Neuron (in vitro differentiated cells): ENCODE data around the gene SORBS1.

Experiments used
- H2AFZ ChIP-seq: one replicate; pipeline ENCODE4 v1.6.1; 2013; ENCODE audit warnings: low read depth, mild to moderate bottlenecking, inconsistent platforms, low read length, moderate library complexity
- H3K27me3 ChIP-seq: one replicate; pipeline ENCODE4 v1.6.1; 2013; ENCODE audit warnings: low read length; ENCODE audit not compliant: insufficient read depth
- H3K36me3 ChIP-seq: one replicate; pipeline ENCODE4 v1.6.1; 2013; ENCODE audit warnings: low read length; ENCODE audit not compliant: insufficient read depth
- H3K4me1 ChIP-seq: one replicate; pipeline ENCODE4 v1.6.1; 2013; ENCODE audit warnings: low read length; ENCODE audit not compliant: insufficient read depth
- H3K4me3 ChIP-seq: 2 replicates; pipeline ENCODE4 v1.5.1; 2013; ENCODE audit warnings: mild to moderate bottlenecking, low read length, moderate library complexity
- H3K9me3 ChIP-seq: one replicate; pipeline ENCODE4 v1.6.1; 2013; ENCODE audit warnings: low read length

SORBS1 gene

DNA sequence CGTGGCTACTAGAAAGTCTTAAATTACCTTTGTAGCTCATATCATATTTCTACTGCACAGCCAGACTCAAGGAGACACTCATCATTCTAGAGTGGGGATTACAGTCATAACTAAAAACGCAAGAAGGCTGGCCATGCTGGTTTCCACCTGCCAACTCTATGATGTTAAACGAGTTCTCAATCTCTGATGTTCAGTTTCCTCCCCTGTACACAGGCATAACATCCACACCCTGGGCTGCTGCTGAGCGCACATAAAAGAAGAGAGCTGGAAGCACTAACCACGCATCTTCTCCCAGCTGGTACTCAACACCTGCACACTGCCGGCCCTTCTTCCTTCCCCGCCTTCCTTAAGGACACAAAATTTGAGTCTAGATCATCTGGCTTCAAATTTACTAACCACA lies 60.5 kb downstream of the SORBS1 start:
- Histone ChIP-seq H3K27me3 (no peaks in the 10 kb centered on the region), H3K36me3 (no peaks in the 10 kb centered on the region), H3K4me3 (no peak overlapping the region), H3K9me3 (no peaks in the 10 kb centered on the region), H3K4me1 (no peaks in the 10 kb centered on the region), H2AFZ (no peak overlapping the region)

- no peak overlapping the region for H3K4me3 ChIP-seq
- H3K9me3 ChIP-seq = no peaks in the 10 kb centered on the region
- H3K4me1 ChIP-seq = no peaks in the 10 kb centered on the region
- H3K36me3 ChIP-seq = no peaks in the 10 kb centered on the region
- no peak overlapping the region for H2AFZ ChIP-seq
- H3K27me3 ChIP-seq = no peaks in the 10 kb centered on the region
These were observed 61.1 kb downstream of the SORBS1 start for GRCh38 chr10:95500097-95500496.

GRCh38 chr10:95499482-95499989 lies 61.6 kb downstream of the SORBS1 start:
- Histone ChIP-seq H3K4me1 (no peaks in the 10 kb centered on the region), H3K4me3 (no peak overlapping the region), H3K9me3 (no peaks in the 10 kb centered on the region), H2AFZ (no peak overlapping the region), H3K27me3 (no peaks in the 10 kb centered on the region), H3K36me3 (no peaks in the 10 kb centered on the region)

GRCh38 chr10:95496951-95497350 lies 64.2 kb downstream of the SORBS1 start:
- H3K4me1 ChIP-seq = no peaks in the 10 kb centered on the region
- H3K36me3 ChIP-seq = no peaks in the 10 kb centered on the region
- no peaks in the 10 kb centered on the region for H3K9me3 ChIP-seq
- H3K27me3 ChIP-seq = no peaks in the 10 kb centered on the region
- no peak overlapping the region for H3K4me3 ChIP-seq
- no peak overlapping the region for H2AFZ ChIP-seq

DNA sequence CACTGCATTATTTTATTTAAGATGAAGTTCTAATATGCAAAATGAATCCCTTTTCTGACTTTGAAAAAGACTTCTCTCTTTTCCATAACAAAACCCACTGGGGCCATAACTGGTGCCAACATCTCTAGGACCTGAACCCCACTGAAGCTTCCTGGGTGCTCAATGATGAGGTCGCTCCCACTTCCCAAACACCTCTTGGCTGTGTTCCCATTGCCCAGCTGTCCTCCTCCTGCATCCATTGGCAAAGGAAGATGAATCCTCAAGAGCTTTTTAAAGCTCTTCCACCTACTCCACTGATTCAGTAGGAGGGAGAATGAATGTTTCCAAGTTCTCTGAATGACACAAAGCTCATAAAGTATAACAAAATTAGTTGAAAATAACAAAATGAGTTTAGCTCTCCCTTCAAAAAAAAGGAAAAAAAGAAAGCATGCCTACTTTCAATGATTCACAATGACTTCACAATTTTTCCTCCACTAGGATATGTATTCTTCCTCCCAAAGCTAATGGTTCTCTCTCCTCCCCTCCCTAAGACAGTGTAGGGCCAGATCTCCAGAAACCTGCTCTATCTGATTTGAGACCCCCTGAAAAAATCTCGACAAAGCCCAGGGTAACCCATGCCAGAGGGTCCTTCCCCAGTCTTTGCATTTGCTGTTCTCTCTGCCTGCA lies 64.8 kb downstream of the SORBS1 start:
- no peaks in the 10 kb centered on the region for H3K9me3 ChIP-seq
- H3K4me1 ChIP-seq = no peaks in the 10 kb centered on the region
- H3K27me3 ChIP-seq = no peaks in the 10 kb centered on the region
- H2AFZ ChIP-seq = no peak overlapping the region
- no peaks in the 10 kb centered on the region for H3K36me3 ChIP-seq
- H3K4me3 ChIP-seq = no peak overlapping the region

DNA sequence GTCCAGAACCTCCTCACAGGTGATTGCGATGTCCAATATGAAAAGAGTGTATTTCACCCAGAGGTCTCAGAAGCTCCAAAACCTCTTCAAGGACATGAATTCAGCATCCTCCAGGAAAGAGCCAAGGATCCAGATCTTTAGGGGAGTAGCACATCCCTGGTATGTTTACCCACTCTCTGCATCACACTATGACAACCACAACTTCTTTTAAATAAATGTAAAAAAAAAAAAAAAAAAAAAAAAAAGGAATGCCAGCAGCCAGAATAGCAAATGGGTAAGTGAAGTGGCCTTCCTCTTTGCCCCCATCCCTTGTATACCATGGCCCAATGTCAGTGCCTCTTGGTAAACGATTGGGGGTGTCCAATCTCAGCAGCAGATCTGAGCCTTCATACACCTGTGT lies 67.3 kb downstream of the SORBS1 start:
- Histone ChIP-seq H3K36me3 (no peaks in the 10 kb centered on the region), H3K27me3 (no peaks in the 10 kb centered on the region), H3K4me1 (no peaks in the 10 kb centered on the region), H3K4me3 (no peak overlapping the region), H2AFZ (no peak overlapping the region), H3K9me3 (no peaks in the 10 kb centered on the region)

DNA sequence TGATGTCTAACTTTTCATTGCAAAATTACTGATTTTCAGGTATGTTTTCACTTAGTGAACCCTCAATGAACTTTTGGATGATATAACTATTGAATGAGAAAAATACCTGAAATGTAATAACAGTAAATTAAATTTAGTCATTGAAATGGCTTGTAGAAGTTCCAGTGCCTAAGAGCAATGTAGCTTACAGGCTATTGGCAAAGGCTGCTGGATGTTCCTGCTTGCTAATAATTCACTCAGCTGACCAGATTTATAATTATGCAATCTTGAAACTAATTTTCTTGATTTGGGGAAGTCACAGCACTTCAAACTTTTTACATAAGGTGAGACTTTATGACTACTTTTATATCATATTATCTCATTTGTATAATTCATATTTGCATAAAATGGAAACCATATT lies 73.2 kb downstream of the SORBS1 start:
- Histone ChIP-seq H3K4me3 (no peak overlapping the region), H3K4me1 (no peaks in the 10 kb centered on the region), H3K27me3 (no peaks in the 10 kb centered on the region), H3K36me3 (no peaks in the 10 kb centered on the region), H2AFZ (no peak overlapping the region), H3K9me3 (no peaks in the 10 kb centered on the region)

- Histone ChIP-seq H3K4me1 (no peaks in the 10 kb centered on the region), H2AFZ (no peak overlapping the region), H3K36me3 (no peaks in the 10 kb centered on the region), H3K9me3 (no peaks in the 10 kb centered on the region), H3K4me3 (no peak overlapping the region), H3K27me3 (no peaks in the 10 kb centered on the region)
These were observed 75.9 kb downstream of the SORBS1 start for GRCh38 chr10:95485056-95485844.

- Histone ChIP-seq H3K27me3 (no peaks in the 10 kb centered on the region), H3K36me3 (no peaks in the 10 kb centered on the region), H3K4me3 (no peak overlapping the region), H2AFZ (no peak overlapping the region), H3K4me1 (peaks cover 13% of the 10 kb centered on the region), H3K9me3 (no peaks in the 10 kb centered on the region)
These were observed 78.5 kb downstream of the SORBS1 start for GRCh38 chr10:95482501-95483233.

GRCh38 chr10:95480901-95481491 lies 80.2 kb downstream of the SORBS1 start:
- Histone ChIP-seq H2AFZ (no peak overlapping the region), H3K4me1 (peaks cover 29% of the 10 kb centered on the region), H3K27me3 (no peaks in the 10 kb centered on the region), H3K4me3 (no peak overlapping the region), H3K36me3 (no peaks in the 10 kb centered on the region), H3K9me3 (no peaks in the 10 kb centered on the region)

- no peaks in the 10 kb centered on the region for H3K36me3 ChIP-seq
- no peaks in the 10 kb centered on the region for H3K27me3 ChIP-seq
- H3K4me3 ChIP-seq = no peak overlapping the region
- peaks cover 36% of the 10 kb centered on the region for H3K4me1 ChIP-seq
- no peaks in the 10 kb centered on the region for H3K9me3 ChIP-seq
- H2AFZ ChIP-seq = no peak overlapping the region
These were observed 80.9 kb downstream of the SORBS1 start for GRCh38 chr10:95480102-95480900.

DNA sequence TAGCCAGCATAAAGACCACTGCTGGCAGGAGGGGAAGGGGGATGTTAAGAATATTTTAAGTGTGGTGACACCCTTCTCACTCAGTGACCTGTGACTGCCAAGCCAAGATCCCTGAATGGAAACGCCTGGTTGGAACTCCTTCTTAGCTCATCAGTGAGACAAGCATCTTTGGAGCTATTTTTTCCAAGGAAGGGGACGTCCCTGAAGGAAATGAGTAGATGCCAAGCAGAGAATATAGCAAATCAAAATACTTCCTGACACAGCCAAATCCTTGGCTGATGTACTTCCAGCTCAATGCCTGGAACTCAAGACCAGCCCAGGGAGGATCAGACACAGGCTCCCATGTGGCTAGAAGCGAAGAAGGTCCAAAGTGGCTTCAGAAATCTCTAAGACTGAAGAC lies 82.2 kb downstream of the SORBS1 start:
- no peaks in the 10 kb centered on the region for H3K9me3 ChIP-seq
- H3K4me1 ChIP-seq = peaks cover 49% of the 10 kb centered on the region

More for the DNA sequence above, 82.2 kb downstream of the SORBS1 start:
- H3K27me3 ChIP-seq = no peaks in the 10 kb centered on the region
- no peak overlapping the region for H2AFZ ChIP-seq
- H3K36me3 ChIP-seq = no peaks in the 10 kb centered on the region
- no peak overlapping the region for H3K4me3 ChIP-seq
